HG02678 (cell line): ENCODE data around the gene PDAP1.
"Not testable (repeated sequence)": the region's sequence is repeated elsewhere in the genome, so short reads cannot be mapped to it uniquely, and the experiment has no call there.

Source experiments
- ATAC-seq: cut with Tn5 transposase; IDR thresholded peaks from one replicate; pipeline ENCODE4 v1.9.1; 2021; ENCODE audit warnings: mild to moderate bottlenecking, moderate library complexity; ENCODE audit not compliant: unreplicated experiment

Gene PDAP1

DNA sequence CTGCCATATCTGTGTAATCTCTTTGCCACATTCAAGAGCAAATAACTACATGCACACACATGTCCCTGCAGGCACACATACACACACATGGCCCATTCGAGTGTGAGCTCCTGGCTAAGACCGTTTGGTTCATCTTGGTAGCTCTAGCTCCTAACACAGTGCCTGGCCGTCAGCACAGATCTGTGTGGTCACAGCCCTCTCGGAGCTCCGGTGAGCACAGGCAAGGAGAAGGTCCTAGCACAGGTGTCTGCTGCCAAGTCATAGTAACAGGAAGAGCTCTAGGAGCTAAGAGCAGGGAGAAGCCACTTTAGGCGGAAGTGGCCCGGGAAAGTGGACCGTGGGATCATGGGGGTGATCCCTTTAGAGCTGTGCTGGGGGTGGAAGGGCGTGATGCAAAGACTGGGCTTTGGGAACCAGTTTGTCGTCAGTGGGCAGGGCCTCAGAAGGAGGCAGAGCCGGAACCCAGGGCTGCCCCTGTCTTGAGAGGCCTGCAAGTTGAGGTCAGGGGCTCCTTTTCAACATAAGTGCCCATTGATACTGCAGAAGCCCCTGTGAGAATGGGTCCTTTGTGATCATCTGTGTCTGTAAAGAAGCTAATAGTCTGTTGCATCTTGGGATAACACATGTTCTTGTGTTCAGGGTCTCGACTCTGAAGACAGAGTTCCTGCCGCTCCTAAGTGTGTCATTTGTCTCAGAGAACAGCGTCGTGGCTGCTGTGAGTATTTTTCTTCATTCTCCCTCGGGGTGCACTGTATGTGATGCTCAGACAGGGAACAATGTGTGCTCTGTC lies 50.5 kb downstream of the PDAP1 start:
- no peak for ATAC-seq

DNA sequence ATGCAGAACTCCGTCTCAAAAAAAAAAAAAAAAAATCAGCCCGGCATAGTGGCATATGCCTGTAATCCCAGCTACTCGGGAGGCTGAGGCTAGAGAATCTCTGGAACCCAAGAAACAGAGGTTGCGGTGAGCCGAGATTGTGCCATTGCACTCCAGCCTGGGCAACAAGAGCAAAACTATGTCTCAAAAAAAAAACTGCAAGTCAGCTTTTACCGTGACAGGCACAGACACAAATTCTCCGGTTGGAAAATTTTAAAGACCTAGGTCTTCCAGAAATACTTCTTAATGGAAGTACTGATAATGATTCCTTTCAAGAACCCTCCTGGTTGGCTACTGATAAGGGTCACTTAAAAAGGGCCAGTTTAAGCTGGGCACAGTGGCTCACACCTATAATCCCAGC lies 53.3 kb downstream of the PDAP1 start:
- ATAC-seq = no peak

DNA sequence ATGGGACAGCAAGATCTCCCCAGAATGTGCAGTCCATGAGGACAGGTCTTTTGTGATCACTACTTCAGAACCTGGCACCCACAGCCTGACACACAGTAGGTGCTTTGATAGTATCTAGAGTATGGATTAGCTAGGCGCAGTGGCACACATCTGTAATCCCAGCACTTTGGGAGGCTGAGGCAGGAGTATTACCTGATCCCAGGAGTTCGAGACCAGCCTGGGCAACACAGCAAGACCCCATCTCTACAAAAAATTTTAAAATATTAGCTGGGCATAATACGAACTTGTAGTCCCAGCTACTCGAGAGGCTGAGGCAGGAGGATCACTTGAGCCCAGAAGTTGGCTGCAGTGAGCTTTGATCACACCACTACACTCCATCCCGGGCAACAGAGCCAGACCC lies 56.1 kb downstream of the PDAP1 start:
- ATAC-seq = no peak

DNA sequence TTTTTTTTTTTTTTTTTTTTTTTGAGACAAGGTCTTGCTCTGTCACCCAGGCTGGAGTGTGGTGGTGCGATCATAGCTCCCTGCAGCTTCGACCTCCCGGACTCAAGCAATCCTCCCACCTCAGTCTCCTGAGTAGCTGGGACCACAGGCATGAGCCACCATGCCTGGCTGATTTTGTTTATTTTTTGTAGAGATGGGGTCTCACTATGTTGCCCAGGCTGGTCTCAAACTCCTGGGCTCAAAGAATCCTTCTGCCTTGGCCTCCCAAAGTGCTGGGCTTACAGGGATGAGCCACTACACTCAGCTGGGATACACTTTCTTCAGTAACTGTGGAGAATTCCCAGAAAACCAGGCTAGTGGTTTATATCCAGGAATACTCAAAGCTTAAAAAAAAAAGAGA lies 57.8 kb downstream of the PDAP1 start:
- not testable (repeated sequence) for ATAC-seq
